Stimulated activated CD8-positive, alpha-beta memory T cell treated with anti-CD3 and anti-CD28 coated beads, Interleukin-15, amount 100 ng/mL, for 48 hours (primary cell): ENCODE measurements around the gene HAL.

Experiments used
- DNase-seq, 2 donors: peaks; one replicate each; pipeline ENCODE4 v3.0.0-alpha.2; 2020; ENCODE audit warnings: low read depth in 2 of 2

HAL gene

DNA sequence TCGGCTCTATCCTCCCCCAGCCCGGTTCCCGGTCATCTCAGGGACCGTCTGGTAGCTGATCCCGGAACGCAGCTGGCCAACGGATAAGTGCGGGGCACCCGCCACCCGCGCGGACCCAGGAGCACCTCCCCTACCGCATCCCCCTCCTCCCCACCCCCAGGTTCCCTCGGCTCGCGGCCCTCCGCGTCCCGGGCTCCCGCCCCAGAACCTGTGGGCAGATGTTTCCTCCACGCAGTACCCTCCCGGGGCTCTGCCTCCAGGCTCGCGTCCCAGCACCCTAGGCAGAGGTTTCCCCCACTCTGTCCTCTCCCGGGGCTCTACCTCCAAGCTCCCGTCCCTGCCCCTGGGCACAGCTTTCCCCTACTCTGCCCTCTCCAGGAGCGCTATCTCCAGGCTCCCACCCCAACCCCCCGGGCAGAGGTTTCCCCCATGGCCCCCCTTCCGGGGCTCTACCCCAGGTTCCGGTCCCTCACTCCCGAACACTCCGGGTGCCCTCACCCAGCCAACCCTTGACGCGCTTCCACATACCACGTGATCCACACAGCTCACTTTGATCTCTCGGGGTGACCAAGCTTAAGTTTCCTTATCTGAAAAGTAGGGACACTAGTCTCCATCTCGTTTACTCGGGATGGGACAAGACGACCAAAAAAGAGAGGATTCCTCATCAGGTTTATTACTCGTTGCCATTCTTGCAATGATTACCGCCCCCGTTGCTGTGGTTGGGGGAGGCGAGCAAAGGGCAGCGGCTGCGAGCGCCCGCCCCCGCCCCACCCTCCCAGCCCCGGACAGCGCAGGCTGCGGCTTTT lies 53.4 kb downstream of the HAL start, which contains the start of gene CCDC38:
CCDC38 (minus strand) TSS at position 91 of the 806 bp plus-strand sequence. CDS start 6,105 bp downstream, outside the sequence.
- peak; percentile 76 to 77 for DNase-seq

- no peak for DNase-seq
Observed at GRCh38 chr12:95942101-95942523, 54.0 kb downstream of the HAL start.

DNA sequence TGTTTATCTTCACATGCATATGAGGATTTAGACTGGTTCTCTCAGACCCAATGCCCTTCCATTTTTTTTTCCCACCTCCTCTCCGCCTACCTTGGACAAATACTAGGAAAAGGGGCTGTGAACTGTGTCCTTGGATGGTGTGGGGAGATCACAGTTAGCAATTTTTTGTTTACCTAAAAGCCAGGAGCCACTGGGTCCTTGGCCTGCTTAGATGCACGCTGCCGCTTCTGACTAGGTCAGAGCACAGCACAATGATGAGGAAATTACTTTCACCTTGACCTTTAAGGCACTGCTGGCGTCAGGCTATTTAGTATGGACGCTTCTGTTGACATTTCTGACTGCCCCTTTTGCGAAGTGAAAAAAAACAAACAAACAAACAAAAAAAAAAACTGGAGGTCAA lies 55.6 kb downstream of the HAL start:
- DNase-seq = no peak
